Mesendoderm (in vitro differentiated cells): ENCODE measurements around the gene TAP1.
A peak's percentile ranks its signal among the peaks of the same experiment; 100 is the strongest.
"Not testable (repeated sequence)": the region's sequence is repeated elsewhere in the genome, so short reads cannot be mapped to it uniquely, and the experiment has no call there.

Source experiments
- DNase-seq: peaks from one replicate; pipeline ENCODE4 v3.0.0; 2013
- H2AK5ac ChIP-seq: 2 replicates; pipeline ENCODE4 v1.6.1; 2013; ENCODE audit warnings: low read length, inconsistent platforms
- H2BK120ac ChIP-seq: 2 replicates; pipeline ENCODE4 v1.6.1; 2013; ENCODE audit warnings: low read depth, mild to moderate bottlenecking, low read length, moderate library complexity, mixed read lengths
- H2BK15ac ChIP-seq: replicated peaks from 2 replicates; pipeline ENCODE4 v1.6.1; 2013; ENCODE audit warnings: low read depth, mild to moderate bottlenecking, moderate library complexity
- H2BK5ac ChIP-seq: 2 replicates; pipeline ENCODE4 v1.6.1; 2013; ENCODE audit warnings: low read length, inconsistent platforms
- H3K18ac ChIP-seq: 2 replicates; pipeline ENCODE4 v1.6.1; 2013; ENCODE audit warnings: mild to moderate bottlenecking, low read length, mixed read lengths
- H3K23ac ChIP-seq: one replicate; pipeline ENCODE4 v1.6.1; 2013; ENCODE audit warnings: low read length
- H3K27ac ChIP-seq: 2 replicates; pipeline ENCODE4 v1.5.1; 2013; ENCODE audit warnings: low read depth, mild to moderate bottlenecking, inconsistent platforms, low read length, moderate library complexity
- H3K27me3 ChIP-seq: 2 replicates; pipeline ENCODE4 v1.6.1; 2013; ENCODE audit warnings: low read length, control low read depth, mild to moderate bottlenecking, inconsistent platforms; ENCODE audit not compliant: insufficient read depth, poor library complexity
- H3K36me3 ChIP-seq: 2 replicates; pipeline ENCODE4 v1.6.1; 2013; ENCODE audit warnings: low read length, inconsistent platforms; ENCODE audit not compliant: control insufficient read depth, insufficient read depth
- H3K4ac ChIP-seq: one replicate; pipeline ENCODE4 v1.6.1; 2013; ENCODE audit warnings: low read depth, mild to moderate bottlenecking, low read length, moderate library complexity
- H3K4me1 ChIP-seq: 2 replicates; pipeline ENCODE4 v1.6.1; 2013; ENCODE audit warnings: low read depth, low read length, inconsistent platforms; ENCODE audit not compliant: control insufficient read depth
- H3K4me2 ChIP-seq: 2 replicates; pipeline ENCODE4 v1.6.1; 2013; ENCODE audit warnings: low read length
- H3K4me3 ChIP-seq: 2 replicates; pipeline ENCODE4 v1.5.1; 2013; ENCODE audit warnings: mild to moderate bottlenecking, low read length
- H3K56ac ChIP-seq: one replicate; pipeline ENCODE4 v1.6.1; 2013; ENCODE audit warnings: low read length
- H3K79me1 ChIP-seq: 2 replicates; pipeline ENCODE4 v1.6.1; 2013; ENCODE audit warnings: low read length, inconsistent platforms
- H3K79me2 ChIP-seq: 2 replicates; pipeline ENCODE4 v1.6.1; 2013; ENCODE audit warnings: mild to moderate bottlenecking, low read length; ENCODE audit not compliant: control insufficient read depth, insufficient read depth
- H3K9ac ChIP-seq: 2 replicates; pipeline ENCODE4 v1.6.1; 2013; ENCODE audit warnings: low read length, inconsistent platforms
- H4K5ac ChIP-seq: one replicate; pipeline ENCODE4 v1.6.1; 2013; ENCODE audit warnings: low read length
- H4K8ac ChIP-seq: one replicate; pipeline ENCODE4 v1.6.1; 2013; ENCODE audit warnings: low read depth, mild to moderate bottlenecking, control low read depth, low read length, moderate library complexity
- WGBS: extraction: QIAGEN DNeasy Blood & Tissue Kit; methylation state at CpG from one replicate; pipeline ENCODE4 v1.1.7; 2013; ENCODE audit warnings: low lambda C conversion rate, missing lambda C conversion rate; ENCODE audit not compliant: insufficient coverage; ENCODE audit errors: extremely low coverage; 5-methylcytosine and 5-hydroxymethylcytosine counted together

Gene TAP1

DNA sequence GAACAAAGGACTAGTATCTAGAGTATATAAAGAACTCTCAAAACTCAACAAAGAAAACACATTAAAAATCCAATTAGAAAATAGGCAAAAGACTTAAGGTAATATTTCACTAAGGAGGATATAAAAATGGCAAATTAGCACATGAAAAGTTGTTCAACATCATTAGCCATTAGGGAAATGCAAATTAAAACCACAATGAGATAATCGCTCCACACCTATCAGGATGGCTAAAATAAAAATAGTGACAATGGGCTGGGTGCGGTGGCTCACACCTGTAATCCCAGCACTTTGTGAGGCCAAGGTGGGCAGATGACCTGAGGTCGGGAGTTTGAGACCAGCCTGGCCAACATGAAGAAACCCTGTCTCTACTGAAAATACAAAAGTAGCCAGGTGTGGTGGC, 27.5 kb upstream of the TAP1 start:
- H3K18ac ChIP-seq, H3K56ac ChIP-seq, H3K27me3 ChIP-seq, H3K4me2 ChIP-seq, H4K8ac ChIP-seq, H2AK5ac ChIP-seq, H4K5ac ChIP-seq, H2BK120ac ChIP-seq, H3K27ac ChIP-seq, H3K4ac ChIP-seq, H3K4me1 ChIP-seq, H3K4me3 ChIP-seq, H3K9ac ChIP-seq, H3K79me1 ChIP-seq, H3K79me2 ChIP-seq, DNase-seq, H2BK5ac ChIP-seq, H2BK15ac ChIP-seq, H3K23ac ChIP-seq, H3K36me3 ChIP-seq: not testable (repeated sequence)
- WGBS, result no CpG with 5 or more reads among the region's 3 CpGs

DNA sequence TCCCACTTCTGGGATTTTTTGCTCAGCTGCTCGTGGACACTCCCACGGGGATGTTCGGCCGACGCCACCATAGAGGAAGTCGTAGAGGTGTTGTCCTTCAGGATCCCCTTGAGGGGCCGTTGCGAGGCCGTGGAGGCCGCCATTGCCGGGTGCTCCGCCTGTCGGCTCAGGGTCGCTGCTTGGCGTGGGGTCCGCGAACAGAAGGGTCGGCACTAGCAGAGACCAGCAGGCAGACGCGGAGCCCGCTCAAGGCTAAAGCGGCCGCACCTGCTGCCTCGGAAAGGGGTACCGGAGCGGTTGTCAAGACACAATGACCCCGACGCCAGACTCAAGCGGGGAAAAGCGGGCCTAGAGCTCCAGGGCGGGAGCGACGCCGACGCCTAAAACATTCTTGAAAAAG, 26.2 kb upstream of the TAP1 start:
- DNase-seq, result no peak
- no peak overlapping the region for H3K23ac ChIP-seq
- H3K4me1 ChIP-seq, result no peaks in the 10 kb centered on the region
- no peaks in the 10 kb centered on the region for H3K79me1 ChIP-seq
- H4K5ac ChIP-seq, result no peak overlapping the region
- no peaks in the 10 kb centered on the region for H3K36me3 ChIP-seq
- H3K79me2 ChIP-seq, result no peaks in the 10 kb centered on the region
- no peak overlapping the region for H3K18ac ChIP-seq
- H2AK5ac ChIP-seq, result no peak overlapping the region
- no peak overlapping the region for H2BK15ac ChIP-seq
- no CpG with 5 or more reads among the region's 35 CpGs for WGBS
- H2BK5ac ChIP-seq, result no peak overlapping the region
- no peak overlapping the region for H4K8ac ChIP-seq
- no peak overlapping the region for H3K4me2 ChIP-seq
- no peak overlapping the region for H3K27ac ChIP-seq
- H3K4ac ChIP-seq, result no peak overlapping the region
- H3K27me3 ChIP-seq, result no peaks in the 10 kb centered on the region
- H3K56ac ChIP-seq, result no peak overlapping the region
- H3K9ac ChIP-seq, result no peak overlapping the region
- H3K4me3 ChIP-seq, result no peak overlapping the region
- H2BK120ac ChIP-seq, result no peak overlapping the region

DNA sequence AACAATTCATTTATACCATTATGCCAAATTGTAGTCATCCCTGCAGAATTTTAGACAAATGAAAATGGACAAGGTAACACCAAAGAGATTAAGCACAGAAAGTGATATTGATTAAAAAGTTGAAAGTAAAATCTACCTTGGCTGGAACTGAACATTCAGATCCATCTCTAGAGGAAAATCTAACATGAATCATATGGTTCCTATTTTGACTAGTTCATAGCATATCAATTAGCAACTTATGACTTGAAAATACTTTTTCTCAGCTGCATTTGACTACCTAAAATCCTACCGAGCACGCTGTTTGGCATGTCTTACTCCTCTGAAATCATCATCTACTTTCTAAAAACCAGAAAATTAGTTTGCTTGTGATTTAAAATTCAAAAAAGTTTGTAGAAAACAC, 23.1 kb upstream of the TAP1 start:
- H2BK5ac ChIP-seq, result no peak overlapping the region
- WGBS, result no CpG with 5 or more reads among the region's 2 CpGs
- H3K4me3 ChIP-seq, result no peak overlapping the region
- no peak overlapping the region for H2BK120ac ChIP-seq
- H3K27ac ChIP-seq, result no peak overlapping the region
- no peak overlapping the region for H3K9ac ChIP-seq
- no peak overlapping the region for H3K18ac ChIP-seq
- no peak overlapping the region for H3K56ac ChIP-seq
- no peak overlapping the region for H4K5ac ChIP-seq
- no peak overlapping the region for H3K4me2 ChIP-seq
- no peak for DNase-seq
- no peaks in the 10 kb centered on the region for H3K36me3 ChIP-seq
- no peak overlapping the region for H4K8ac ChIP-seq
- H3K27me3 ChIP-seq, result no peaks in the 10 kb centered on the region
- H3K79me2 ChIP-seq, result no peaks in the 10 kb centered on the region
- no peak overlapping the region for H3K23ac ChIP-seq
- no peaks in the 10 kb centered on the region for H3K4me1 ChIP-seq
- H3K4ac ChIP-seq, result no peak overlapping the region
- H3K79me1 ChIP-seq, result no peaks in the 10 kb centered on the region
- no peak overlapping the region for H2AK5ac ChIP-seq
- no peak overlapping the region for H2BK15ac ChIP-seq

DNA sequence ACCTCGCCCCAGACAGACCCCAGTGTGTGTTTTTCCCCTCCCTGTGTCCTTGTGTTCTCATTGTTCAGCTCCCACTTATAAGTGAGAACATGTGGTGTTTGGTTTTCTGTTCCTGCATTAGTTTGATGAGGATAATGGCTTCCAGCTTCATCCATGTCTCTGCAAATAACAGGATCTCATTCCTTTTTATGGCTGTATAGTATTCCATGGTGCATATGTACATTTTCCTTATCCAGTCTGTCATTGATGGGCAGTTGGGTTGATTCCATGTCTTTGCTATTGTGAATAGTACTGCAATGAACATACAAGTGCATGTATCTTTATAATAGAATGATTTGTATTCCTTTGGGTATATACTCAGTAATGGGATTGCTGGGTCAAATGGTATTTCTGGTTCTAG, 20.4 kb upstream of the TAP1 start:
- H3K4ac ChIP-seq, H3K4me2 ChIP-seq, H3K4me1 ChIP-seq, H3K36me3 ChIP-seq, H3K79me2 ChIP-seq, H3K79me1 ChIP-seq, H2BK5ac ChIP-seq, H2AK5ac ChIP-seq, H3K23ac ChIP-seq, H3K27ac ChIP-seq, H4K8ac ChIP-seq, H2BK15ac ChIP-seq, H3K18ac ChIP-seq, DNase-seq, H3K4me3 ChIP-seq, H3K56ac ChIP-seq, H4K5ac ChIP-seq, H3K9ac ChIP-seq, H2BK120ac ChIP-seq, H3K27me3 ChIP-seq: not testable (repeated sequence)
- WGBS, result no CpG with 5 or more reads among the region's 1 CpG

DNA sequence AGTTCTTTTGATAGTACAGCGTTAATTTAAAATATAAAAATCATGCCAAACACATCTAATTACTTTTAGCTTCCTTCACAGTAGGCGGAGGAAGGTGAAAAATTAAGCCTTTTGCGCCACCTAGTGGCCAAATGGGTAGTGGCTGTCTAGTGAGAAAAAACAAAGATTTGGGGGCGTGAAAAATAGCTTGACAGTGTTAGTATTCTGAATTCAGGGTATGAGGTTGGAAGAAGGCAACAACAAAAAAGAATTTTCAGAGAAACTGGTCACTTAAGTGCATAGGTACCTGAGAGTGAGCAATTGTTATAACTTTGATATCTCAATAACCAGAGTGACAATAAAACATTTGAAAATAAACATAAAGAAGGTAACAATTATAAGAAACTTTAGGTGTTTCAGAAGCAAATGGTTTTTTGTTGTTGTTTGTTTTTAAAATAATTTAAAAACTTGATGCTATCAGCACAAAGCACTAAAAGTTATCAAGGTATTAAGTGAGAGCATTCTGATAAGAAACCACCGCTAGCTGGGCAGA, 14.8 kb upstream of the TAP1 start:
- H3K23ac ChIP-seq, result no peak overlapping the region
- no peak overlapping the region for H2AK5ac ChIP-seq
- H3K36me3 ChIP-seq, result no peaks in the 10 kb centered on the region
- no peak overlapping the region for H2BK120ac ChIP-seq
- H3K56ac ChIP-seq, result no peak overlapping the region
- no peak overlapping the region for H4K8ac ChIP-seq
- no peak overlapping the region for H3K27ac ChIP-seq
- WGBS, result no CpG with 5 or more reads among the region's 5 CpGs
- H3K4me2 ChIP-seq, result no peak overlapping the region
- H4K5ac ChIP-seq, result no peak overlapping the region
- no peak overlapping the region for H2BK5ac ChIP-seq
- no peak overlapping the region for H3K4me3 ChIP-seq
- H3K9ac ChIP-seq, result no peak overlapping the region
- no peak overlapping the region for H2BK15ac ChIP-seq
- no peak overlapping the region for H3K4ac ChIP-seq
- no peaks in the 10 kb centered on the region for H3K4me1 ChIP-seq
- peak; percentile 61 for DNase-seq
- H3K27me3 ChIP-seq, result no peaks in the 10 kb centered on the region
- no peaks in the 10 kb centered on the region for H3K79me2 ChIP-seq
- no peak overlapping the region for H3K18ac ChIP-seq
- no peaks in the 10 kb centered on the region for H3K79me1 ChIP-seq

DNA sequence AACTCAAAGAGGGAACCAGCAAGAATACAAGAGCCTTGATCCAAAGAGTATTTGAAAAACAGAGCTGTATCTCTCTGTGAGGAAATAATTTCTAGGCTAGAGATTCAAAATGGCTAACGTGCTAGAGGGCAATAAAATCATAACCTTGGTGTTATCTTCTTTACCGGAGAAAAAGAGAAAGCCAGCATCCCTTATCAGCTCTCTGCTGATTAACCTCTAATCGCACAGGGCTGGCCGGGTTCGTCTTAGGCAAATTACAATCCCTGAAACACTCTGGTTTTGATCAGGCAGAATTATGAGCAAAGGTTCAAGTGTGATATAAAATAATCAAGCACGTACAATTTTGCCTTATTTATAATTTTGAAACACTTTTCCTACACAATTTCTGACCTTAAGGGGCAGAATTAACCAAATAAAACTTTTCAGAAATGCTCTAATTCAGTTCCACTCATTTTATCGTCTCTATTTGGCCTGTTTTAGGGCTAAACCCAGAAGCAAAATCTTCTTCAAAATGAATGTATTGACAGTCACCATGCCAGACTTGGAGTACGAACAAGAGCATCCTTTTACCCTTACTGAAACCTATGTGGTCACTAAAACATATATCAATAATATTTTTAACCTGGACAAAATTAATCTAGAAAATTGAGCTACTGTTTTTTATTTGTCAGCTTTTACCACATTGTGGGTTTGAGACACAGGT, 14.2 kb upstream of the TAP1 start:
- Histone ChIP-seq H4K5ac (no peak overlapping the region), H3K4me1 (no peaks in the 10 kb centered on the region), H3K4me2 (no peak overlapping the region), H2BK5ac (no peak overlapping the region), H4K8ac (no peak overlapping the region), H3K9ac (no peak overlapping the region), H3K4me3 (no peak overlapping the region), H3K27ac (no peak overlapping the region), H3K79me2 (no peaks in the 10 kb centered on the region), H3K23ac (no peak overlapping the region), H3K36me3 (no peaks in the 10 kb centered on the region), H3K18ac (no peak overlapping the region), H3K56ac (no peak overlapping the region), H2AK5ac (no peak overlapping the region), H3K4ac (no peak overlapping the region), H3K79me1 (no peaks in the 10 kb centered on the region), H2BK15ac (no peak overlapping the region), H2BK120ac (no peak overlapping the region), H3K27me3 (no peaks in the 10 kb centered on the region)
- WGBS, result no CpG with 5 or more reads among the region's 8 CpGs
- no peak for DNase-seq
